Measurements from ENCODE around the gene LRIG2.

LRIG2 gene

DNA sequence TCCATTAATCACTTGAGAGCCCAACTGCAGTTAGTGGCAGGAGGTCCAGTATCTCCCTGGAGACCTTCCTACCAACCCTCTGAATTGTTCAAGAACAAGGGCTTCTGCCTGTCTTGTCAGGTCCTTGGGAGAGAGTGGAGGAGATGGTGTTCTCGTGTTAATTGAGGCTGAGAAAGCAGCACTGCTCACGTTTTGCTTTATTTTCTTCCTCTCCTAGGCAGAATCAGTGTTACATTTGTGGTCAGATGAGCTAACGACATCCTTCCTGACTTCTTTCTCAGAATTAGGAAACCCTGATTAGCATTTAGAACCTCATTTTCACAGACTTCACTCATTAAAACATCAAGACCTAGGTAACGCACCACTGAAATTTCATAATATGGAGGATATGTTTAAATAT is 26.4 kb upstream of the LRIG2 start:
- Histone ChIP-seq H3F3A (ENCODE audit: insufficient read depth, low read length) (no peaks in the 10 kb centered on the region), H3K9me2 (ENCODE audit: low read depth, low read length) (no peaks in the 10 kb centered on the region), H3K27me3 (ENCODE audit: insufficient read depth, low read length) (no peaks in the 10 kb centered on the region), H3K9me3 (ENCODE audit: low read length) (no peaks in the 10 kb centered on the region), H2AFZ (ENCODE audit: low read length) (no peak overlapping the region), H3K4me2 (ENCODE audit: low read length) (no peak overlapping the region), H4K20me1 (ENCODE audit: insufficient read depth, low read length) (no peaks in the 10 kb centered on the region), H3K27ac (ENCODE audit: low read depth, low read length, poor library complexity, severe bottlenecking) (no peak overlapping the region), H3K4me3 (ENCODE audit: low read depth, low read length, poor library complexity, severe bottlenecking) (no peak overlapping the region), H3K9ac (ENCODE audit: low read length) (no peak overlapping the region), H3K36me3 (ENCODE audit: insufficient read depth, low read length) (no peaks in the 10 kb centered on the region), H3K4me1 (ENCODE audit: insufficient read depth, low read length, severe bottlenecking) (peaks cover 10% of the 10 kb centered on the region), H3K79me2 (ENCODE audit: insufficient read depth, low read length) (no peaks in the 10 kb centered on the region)
- TF ChIP-seq, protein P1, sequence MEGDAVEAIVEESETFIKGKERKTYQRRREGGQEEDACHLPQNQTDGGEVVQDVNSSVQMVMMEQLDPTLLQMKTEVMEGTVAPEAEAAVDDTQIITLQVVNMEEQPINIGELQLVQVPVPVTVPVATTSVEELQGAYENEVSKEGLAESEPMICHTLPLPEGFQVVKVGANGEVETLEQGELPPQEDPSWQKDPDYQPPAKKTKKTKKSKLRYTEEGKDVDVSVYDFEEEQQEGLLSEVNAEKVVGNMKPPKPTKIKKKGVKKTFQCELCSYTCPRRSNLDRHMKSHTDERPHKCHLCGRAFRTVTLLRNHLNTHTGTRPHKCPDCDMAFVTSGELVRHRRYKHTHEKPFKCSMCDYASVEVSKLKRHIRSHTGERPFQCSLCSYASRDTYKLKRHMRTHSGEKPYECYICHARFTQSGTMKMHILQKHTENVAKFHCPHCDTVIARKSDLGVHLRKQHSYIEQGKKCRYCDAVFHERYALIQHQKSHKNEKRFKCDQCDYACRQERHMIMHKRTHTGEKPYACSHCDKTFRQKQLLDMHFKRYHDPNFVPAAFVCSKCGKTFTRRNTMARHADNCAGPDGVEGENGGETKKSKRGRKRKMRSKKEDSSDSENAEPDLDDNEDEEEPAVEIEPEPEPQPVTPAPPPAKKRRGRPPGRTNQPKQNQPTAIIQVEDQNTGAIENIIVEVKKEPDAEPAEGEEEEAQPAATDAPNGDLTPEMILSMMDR (IDR thresholded peaks at IDR 0.05; ENCODE audit: low read length), result no peak
- TF ChIP-seq EZH2 (IDR thresholded peaks at IDR 0.05; ENCODE audit: borderline replicate concordance, low read length), result no peak

DNA sequence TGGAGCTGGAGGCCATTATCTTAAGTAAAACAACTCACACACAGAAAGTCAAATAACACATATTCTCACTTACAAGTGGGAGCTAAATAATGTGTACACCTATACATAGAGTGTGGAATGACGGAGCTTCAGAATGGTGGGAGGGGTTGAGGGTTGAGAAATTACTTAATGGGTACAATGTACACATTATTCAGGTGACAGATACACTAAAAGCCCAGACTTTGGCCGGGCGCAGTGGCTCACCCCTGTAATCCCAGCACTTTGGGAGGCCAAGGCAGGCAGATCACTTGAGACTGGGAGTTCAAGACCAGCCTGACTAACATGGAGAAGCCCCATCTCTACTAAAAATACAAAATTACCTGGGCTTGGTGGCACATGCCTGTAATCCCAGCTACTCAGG is 24.9 kb upstream of the LRIG2 start:
- no peaks in the 10 kb centered on the region for H3K79me2 ChIP-seq (ENCODE audit: insufficient read depth, low read length)
- no peak overlapping the region for H3K4me3 ChIP-seq (ENCODE audit: low read depth, low read length, poor library complexity, severe bottlenecking)
- H3K4me2 ChIP-seq (ENCODE audit: low read length), result no peak overlapping the region
- H3F3A ChIP-seq (ENCODE audit: insufficient read depth, low read length), result no peaks in the 10 kb centered on the region
- H3K27ac ChIP-seq (ENCODE audit: low read depth, low read length, poor library complexity, severe bottlenecking), result no peak overlapping the region
- H3K36me3 ChIP-seq (ENCODE audit: insufficient read depth, low read length), result no peaks in the 10 kb centered on the region
- no peaks in the 10 kb centered on the region for H3K9me3 ChIP-seq (ENCODE audit: low read length)
- no peak overlapping the region for H2AFZ ChIP-seq (ENCODE audit: low read length)
- H3K9me2 ChIP-seq (ENCODE audit: low read depth, low read length), result no peaks in the 10 kb centered on the region
- no peaks in the 10 kb centered on the region for H4K20me1 ChIP-seq (ENCODE audit: insufficient read depth, low read length)
- no peaks in the 10 kb centered on the region for H3K4me1 ChIP-seq (ENCODE audit: insufficient read depth, low read length, severe bottlenecking)
- H3K27me3 ChIP-seq (ENCODE audit: insufficient read depth, low read length), result no peaks in the 10 kb centered on the region
- no peak overlapping the region for H3K9ac ChIP-seq (ENCODE audit: low read length)
- TF ChIP-seq, protein P1 (IDR thresholded peaks at IDR 0.05; ENCODE audit: low read length), result no peak

- Histone ChIP-seq H3K4me2 (ENCODE audit: low read length) (no peak overlapping the region), H3K4me3 (ENCODE audit: low read depth, low read length, poor library complexity, severe bottlenecking) (no peak overlapping the region), H3F3A (ENCODE audit: insufficient read depth, low read length) (no peaks in the 10 kb centered on the region), H3K9me2 (ENCODE audit: low read depth, low read length) (no peaks in the 10 kb centered on the region), H3K4me1 (ENCODE audit: insufficient read depth, low read length, severe bottlenecking) (no peaks in the 10 kb centered on the region), H3K9ac (ENCODE audit: low read length) (no peak overlapping the region), H3K9me3 (ENCODE audit: low read length) (no peaks in the 10 kb centered on the region), H3K79me2 (ENCODE audit: insufficient read depth, low read length) (no peaks in the 10 kb centered on the region), H2AFZ (ENCODE audit: low read length) (no peak overlapping the region), H3K27me3 (ENCODE audit: insufficient read depth, low read length) (no peaks in the 10 kb centered on the region), H4K20me1 (ENCODE audit: insufficient read depth, low read length) (no peaks in the 10 kb centered on the region), H3K27ac (ENCODE audit: low read depth, low read length, poor library complexity, severe bottlenecking) (no peak overlapping the region), H3K36me3 (ENCODE audit: insufficient read depth, low read length) (no peaks in the 10 kb centered on the region)
- TF ChIP-seq, protein P1 (IDR thresholded peaks at IDR 0.05; ENCODE audit: low read length), result no peak
- no peak for TF ChIP-seq EZH2 (IDR thresholded peaks at IDR 0.05; ENCODE audit: borderline replicate concordance, low read length)
These were observed 19.5 kb upstream of the LRIG2 start for GRCh38 chr1:113053344-113054126.

Data from OCI-LY1 (cell line).